UCSD-AML1 (cell line): Measurements from ENCODE around the gene TGFBR3L.

Experiments
- DNase-seq: peaks from one replicate; lab custom pipeline; 2025; ENCODE audit not compliant: unreplicated experiment; lab: John Stamatoyannopoulos, UW

TGFBR3L gene

DNA sequence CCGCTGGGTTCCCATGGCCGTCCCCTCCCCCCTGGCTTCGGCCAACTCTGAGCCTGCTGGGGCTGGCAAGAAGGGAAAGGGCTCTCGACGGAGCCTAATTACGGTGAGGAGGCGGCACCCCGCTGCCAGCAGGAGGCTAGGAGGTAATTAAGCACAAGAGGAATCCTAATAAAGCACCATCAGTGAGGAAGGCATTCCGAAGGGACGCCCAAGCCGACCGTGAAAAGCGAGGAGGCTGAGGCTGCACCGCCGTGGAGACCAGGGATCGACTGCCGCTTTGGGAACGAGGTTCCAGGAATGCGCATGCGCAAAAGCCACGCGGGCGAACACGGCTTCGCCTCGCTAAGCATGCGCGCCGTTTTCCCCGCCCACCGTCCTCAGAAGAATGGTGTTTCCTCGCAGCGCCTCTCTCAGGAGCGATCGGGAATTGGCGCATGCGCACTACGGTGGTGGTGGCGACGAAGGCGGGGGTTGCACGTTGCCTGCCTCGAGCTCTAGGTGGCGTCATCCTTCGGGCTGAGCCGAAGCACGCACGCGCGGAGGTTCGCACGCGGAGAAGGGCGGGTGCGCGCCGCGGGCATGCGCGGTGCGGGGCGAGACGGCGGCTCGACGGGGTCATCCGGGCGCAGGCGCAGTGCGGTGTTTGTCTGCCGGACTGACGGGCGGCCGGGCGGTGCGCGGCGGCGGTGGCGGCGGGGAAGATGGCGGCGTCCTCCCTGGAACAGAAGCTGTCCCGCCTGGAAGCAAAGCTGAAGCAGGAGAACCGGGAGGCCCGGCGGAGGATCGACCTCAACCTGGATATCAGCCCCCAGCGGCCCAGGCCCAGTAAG is 11.2 kb upstream of the TGFBR3L start, which contains the start of gene MAP2K7:
Gene MAP2K7, plus strand, starts transcription at position 634 of the 830 bp plus-strand sequence. Its CDS starts 68 bp downstream, at position 702.
- DNase-seq, result peak; percentile 100

DNA sequence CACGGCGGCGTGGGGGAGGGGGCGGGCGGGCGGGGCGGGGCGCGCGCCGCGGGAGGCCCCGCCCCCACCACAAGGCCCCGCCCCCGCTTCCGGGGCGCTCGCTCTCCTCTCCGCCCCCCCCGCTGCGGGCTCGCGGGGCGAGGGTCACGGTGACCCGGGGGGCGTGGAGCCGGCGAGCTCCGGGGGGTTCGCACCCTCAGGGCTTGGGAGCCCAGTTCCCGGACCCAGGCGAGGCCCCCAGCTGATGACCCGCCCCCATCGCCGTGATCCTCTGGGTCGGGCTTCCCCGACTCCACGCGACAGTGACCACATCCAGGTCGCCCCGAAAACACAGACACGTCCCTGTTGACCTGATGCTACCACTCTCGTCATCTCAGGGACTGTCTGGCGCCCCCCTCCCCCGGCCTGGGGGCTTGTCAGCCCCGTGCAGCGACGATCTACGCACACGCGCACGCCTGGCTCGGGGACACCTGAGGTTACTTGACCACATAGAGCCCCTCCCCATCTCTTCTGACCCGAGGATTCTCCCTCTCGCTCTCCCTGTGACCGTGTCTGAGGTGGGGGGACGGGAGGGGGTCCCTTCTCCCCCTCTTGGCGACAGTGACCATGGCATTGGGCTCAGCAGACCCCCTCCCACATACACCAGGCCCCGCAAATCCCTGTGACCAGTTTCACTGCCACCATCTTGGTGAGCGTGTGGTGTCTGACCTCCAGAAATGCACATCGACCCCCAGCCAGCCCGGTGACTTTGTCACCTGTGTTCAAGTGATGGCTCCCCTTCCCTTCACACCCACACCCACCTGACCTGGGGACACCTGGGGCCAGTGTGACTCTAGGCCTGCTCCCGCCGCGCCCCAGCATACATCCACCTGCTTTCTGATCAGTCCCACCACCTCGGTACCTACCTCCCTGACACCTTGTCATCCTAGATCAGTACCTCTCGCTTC is 10.3 kb upstream of the TGFBR3L start:
- DNase-seq, result no peak

DNA sequence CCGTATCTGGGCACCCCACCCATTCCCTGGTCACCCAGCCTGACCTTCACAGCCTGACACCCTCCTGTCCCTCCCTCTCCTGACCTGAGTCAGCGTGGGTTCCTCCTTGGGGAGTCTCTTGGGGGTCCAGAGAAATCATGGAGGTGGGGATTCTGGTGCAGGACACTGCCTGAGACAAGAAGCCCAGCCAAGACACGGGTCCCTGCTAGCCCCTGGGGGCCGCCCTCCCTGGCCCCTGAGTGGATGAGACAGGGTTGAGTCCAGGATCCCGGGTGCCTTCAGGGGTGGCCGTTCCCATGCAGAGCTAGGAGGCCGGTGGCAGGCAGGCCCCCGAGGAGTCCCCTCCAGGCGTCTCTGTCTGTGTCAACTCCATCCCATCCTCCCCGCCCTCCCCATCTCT is 9.4 kb upstream of the TGFBR3L start:
- no peak for DNase-seq

DNA sequence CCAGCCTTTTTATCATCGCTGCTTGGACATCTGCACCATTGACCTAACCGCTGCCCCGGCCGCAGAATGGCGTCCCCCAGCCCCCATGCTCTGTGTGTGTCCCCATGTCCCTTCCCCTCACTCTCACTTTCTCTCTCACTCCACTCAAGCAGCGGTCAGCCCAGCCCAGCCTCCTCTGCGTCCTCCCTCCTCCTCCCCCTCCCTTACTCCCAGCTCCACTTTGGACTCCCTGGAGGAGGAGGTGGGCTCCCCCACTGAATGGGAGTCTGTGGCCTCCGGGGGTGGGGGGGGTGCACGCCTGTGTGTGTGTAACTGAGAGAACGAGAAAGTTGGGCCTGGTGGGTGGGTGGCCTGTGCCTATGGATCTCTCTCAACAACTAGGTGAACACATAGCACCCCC is 8.8 kb upstream of the TGFBR3L start:
- no peak for DNase-seq

DNA sequence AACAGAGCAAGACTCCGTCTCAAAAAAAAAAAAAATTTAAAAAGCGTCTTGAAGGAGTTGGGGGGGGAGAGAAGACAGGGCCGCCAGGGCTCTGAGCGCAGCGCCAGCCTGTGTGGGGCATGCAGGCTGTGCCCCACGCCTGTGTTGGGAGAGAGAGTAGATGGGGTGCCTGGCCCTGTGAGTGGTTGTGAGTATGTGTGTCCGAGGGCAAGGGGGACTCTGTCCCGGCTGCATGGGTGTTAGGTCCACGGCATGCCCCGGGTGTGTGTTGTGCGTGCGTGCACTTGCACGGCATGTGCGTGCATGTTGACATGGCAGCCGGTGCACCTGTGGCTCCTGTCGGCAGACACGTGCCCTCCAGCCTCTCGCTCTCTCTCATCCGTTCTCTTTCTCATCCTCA is 7.5 kb upstream of the TGFBR3L start:
- no peak for DNase-seq

DNA sequence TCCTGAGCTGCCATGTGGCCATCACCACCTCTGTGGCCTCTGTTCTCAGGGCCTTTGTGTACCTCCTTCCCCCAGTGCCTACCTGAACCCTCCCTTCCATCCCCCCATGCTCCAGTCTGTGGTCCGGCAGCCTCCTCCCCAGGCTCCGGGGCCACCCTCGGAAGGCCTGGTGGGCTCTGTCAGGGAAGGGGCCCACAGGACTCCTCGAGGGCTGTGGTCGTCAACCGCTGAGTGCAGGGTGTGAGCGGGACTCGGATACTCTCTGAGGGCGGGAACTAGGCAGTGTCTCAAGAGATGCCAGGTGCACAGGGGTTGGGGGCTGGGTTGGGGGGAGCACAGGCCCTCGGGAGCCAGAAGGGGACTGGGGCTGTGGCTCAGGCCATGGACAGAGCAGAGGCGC is 7.1 kb upstream of the TGFBR3L start:
- DNase-seq, result no peak

DNA sequence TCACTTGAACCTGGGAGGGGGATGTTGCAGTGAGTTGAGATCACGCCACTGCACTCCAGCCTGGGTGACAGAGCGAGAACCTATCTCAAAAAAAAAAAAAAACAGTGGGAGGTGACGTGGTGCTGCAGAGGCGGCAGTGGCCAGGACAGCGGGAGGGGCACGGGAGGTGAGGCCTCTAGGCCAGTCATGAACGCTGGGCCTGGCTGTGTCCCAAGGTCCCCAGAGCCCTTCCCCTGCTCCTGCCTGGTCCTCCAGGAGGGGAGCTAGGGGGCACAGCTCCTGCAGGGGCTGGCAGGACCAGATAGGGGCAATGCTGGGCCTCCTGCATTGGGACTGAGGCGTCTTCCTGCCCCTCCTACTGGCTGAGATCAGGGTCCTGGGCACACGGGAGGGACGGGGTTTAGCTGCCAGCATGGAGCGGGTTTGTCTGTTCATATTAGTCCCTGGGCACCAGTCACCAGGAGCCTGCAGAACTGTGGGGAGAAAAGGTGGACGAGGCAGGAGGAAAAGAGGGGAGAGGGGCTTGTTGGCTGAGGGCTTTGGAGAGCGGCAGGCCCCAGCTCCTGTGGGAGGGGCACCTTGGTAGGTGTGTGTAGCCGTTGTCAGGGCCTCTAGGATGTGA is 6.4 kb upstream of the TGFBR3L start:
- no peak for DNase-seq

DNA sequence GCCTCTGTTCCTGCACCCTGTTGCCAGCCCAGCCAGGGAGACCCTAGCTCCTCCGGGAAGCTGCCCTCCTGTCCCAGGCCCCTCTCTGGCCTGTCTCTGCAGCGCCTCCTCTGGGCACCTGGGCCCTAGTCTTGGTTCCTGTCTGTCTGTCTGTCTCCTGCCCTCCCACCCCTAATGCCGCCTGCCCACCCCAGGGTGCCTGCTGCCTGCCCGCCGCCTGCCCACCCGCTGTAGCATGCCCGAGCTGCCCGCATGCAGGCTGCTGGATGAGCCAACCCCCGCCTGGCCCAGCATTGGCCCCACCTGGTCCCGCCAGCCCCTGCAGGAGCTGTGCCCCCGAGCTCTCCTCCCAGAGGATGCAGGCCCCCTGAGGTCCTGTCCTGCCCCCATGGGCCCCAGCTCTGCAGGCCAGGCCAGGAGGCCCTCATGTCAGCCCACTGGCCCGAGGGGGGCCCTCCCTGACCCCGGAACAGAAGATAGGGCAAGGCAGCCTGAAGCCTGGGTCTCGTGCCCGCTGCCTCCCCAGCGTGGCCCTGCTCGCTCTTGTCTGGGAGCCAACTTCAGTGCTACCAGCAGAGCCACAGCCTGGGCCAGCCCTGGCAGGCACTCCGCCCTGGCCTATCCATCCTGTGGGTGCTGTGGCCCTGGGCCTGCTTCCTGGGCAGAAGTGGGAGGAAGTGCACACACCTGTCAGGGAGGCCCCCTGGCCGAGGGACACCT is 5.7 kb upstream of the TGFBR3L start:
- DNase-seq, result no peak

DNA sequence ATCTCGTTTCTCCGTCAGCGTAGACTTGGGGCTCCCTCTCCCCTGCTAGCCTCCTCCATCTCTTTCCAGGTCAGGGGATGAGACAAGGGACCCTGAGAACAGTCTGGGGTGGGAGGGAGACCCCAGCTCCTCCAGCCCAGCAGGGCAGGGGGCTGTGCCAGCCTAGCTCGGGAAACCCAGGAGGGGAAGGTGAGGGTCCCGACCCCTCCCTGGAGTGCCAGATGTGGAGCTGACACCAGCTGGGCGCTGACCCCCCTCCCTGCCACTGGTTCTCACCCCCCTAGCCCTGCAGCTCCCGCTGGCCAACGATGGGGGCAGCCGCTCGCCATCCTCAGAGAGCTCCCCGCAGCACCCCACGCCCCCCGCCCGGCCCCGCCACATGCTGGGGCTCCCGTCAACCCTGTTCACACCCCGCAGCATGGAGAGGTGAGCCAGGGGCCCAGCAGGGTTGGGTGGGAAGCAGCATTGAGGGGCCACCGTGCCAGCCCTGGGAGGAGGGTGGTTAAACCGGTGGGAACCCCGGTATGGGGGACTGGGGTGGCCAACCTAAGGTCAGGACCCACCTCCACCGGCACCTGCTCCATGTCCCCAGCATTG is 5.1 kb upstream of the TGFBR3L start:
- DNase-seq, result no peak

DNA sequence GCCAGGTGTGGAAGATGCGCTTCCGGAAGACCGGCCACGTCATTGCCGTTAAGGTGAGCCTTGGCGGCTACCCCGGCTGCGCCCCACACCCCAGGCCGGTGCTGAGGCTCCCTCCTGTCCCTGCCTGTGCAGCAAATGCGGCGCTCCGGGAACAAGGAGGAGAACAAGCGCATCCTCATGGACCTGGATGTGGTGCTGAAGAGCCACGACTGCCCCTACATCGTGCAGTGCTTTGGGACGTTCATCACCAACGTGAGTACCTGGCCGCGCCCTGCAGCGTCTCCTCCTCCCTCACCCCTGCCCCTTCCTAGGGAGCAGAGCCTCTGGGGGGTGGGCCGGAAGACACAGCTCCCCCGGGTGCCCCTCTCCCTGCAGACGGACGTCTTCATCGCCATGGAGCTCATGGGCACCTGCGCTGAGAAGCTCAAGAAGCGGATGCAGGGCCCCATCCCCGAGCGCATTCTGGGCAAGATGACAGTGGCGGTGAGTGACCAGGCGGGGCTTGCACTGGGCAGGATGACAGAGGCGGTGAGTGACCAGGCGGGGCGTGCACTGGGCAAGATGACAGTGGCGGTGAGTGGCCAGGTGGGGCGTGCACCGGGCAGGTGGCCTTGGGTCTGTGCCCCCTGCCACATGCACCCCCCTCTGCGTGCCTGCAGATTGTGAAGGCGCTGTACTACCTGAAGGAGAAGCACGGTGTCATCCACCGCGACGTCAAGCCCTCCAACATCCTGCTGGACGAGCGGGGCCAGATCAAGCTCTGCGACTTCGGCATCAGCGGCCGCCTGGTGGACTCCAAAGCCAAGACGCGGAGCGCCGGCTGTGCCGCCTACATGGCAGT is 4.1 kb upstream of the TGFBR3L start:
- DNase-seq, result no peak

DNA sequence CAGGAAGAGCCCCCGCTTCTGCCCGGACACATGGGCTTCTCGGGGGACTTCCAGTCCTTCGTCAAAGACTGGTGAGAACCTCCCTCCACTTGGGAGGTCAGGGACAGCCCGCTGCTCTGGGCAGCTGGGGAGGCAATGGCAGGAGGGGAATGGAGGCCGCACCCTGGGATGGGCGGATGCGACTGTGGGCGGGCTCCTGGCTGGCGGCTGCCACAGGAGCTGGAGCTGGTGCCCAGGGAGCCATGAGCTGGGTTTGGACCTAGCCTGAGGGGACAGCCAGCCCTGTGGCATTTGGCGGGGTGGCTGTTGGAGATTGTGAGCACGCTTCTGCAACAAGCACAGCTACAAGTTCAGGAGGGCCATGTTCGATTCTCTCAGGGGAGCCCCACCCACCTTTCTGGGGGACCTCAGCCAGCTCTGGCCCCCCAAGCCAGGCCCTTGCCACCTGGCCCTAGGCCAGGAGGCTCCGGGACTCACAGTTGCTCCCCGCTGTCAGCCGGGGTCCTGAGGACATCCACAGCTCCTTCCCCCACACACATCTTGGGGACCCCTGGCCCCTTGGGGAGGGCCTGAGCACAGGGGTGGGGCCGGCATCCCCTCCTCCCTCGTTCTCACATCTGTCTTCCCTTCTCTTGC is 3.0 kb upstream of the TGFBR3L start:
- no peak for DNase-seq

DNA sequence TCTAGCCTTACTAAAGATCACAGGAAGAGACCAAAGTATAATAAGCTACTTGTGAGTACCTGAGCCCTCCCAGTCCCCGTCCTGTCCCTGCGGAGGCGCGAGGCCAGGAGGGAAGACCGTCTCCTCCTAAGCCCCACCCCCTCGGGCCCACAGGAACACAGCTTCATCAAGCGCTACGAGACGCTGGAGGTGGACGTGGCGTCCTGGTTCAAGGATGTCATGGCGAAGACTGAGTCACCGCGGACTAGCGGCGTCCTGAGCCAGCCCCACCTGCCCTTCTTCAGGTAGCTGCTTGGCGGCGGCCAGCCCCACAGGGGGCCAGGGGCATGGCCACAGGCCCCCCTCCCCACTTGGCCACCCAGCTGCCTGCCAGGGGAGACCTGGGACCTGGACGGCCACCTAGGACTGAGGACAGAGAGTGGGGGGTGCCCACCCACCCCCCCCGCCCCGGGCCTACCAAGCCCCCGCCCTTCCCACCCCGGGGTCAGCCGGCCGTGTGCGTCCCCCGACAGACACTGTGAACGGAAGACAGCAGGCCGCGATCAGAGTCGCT is 2.4 kb upstream of the TGFBR3L start:
- DNase-seq, result no peak

DNA sequence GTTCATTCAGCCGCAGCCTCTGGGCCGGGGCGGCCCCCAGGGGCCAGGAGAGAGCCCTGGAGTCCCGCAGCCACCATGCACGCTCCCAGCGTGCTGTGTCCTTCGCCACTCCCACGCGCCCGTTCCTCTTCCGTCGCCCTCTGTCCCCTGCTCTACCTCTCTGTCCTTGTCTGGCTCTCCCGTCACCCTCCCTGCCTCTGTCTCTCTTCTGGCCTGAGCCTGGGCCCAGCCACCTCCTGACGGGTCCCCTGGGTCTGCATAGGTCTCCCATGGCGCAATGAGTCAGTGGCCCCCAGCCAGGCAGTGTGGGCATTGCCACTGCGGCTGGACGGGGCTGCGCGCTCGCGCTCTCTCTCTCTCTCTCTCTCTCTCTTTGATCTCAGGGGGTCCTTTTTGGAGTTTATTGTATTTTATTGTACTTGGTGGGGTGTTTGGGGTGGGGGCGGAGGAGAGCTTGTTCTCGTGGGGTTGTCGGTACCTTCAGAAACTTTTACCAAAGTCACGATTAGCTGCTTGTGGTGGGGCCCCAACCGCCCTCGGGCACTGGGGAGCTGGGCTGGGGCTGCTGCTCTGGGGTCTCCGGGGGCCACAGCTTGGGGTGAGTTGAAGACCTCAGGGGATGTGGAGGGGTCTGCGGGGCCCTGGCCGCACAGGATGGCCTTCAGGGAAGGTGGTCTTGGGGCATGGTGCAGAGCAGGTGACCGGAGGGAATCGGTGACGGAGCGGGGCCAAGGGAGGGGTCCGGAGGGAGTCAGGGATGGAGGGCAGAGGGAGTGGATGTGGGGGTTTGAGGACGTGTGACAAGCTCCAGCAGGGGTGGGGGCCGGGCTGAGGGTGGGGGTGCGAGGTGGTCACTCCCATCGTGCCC is 1.7 kb upstream of the TGFBR3L start:
- DNase-seq, result no peak

DNA sequence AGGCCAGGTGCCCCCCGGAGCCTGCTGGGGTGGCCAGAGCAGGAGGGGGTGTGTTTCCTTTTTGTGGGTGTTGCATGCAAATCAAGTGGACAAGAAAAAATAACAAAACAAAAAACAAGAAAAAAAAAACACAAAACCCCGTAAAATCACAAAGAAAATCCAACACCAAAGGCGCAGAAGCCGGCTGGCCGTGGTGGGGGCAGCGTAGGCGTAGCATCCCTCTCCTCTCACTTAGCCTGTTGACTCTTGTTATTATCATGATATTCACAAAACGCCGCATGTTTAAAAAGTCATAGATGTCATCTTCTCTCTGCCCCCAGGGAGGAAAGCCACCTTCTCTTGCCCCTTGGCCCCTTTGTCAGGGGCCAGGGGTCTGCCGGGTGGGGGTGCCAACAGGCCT is 978 bp upstream of the TGFBR3L start:
- DNase-seq, result no peak

DNA sequence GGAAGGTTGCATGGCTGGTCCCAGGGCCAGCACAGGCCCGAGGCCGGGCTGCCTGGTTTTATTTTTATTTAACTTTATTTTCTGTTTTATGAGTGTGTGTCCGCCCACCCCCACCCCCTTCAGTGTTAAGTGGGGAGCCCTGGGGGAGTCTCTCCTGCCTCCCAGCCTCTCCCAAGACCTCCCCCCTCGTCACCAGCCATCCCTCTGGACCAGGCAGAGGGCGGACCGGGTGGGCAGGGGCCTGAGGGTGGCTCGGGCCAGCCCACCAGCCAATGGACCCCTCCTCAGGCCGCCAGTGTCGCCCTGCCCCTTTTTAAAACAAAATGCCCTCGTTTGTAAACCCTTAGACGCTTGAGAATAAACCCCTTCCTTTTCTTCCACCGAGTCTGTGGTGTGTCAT is 531 bp upstream of the TGFBR3L start:
- no peak for DNase-seq

DNA sequence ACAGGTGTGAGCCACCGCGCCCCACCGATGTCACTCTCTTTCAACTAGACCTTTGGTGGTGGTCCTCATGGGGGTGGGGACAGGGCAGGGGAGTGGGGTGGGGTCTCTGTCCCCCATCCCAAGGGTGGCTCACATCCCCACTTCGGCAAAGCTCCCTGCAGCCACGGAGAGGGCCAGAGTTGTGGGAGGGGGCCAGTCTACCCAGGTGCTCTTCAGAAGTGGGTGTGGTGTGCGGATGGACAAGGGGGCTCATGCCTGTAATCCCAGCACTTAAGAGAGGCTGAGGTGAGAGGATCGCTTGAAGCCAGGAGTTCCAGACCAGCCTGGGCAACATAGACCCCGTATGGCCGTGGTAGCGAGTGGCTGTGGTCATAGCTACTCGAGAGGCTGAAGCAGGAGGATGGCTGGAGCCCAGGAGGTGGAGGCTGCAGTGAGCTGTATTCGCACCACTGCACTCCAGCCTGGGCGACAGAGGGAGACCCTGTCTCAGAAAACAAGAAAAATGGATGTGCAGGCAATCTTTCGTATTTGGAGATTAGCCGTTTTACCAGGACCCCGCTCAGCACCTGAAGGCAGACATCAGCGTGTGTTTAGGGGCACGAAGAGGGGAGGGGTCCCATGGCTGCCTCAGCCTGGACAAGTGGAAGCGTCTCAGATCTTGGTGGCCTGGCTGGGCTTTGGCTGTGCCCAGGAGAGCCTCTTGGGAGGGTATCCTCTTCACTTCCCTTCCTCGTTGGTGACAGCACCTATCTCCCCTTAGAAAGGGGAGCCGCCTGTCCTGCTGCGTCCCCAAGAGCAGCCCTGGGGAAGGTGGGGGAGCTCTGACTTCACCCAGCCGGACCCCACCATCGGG is 846 bp downstream of the TGFBR3L start:
- DNase-seq, result no peak
